Ramos (cell line): ENCODE data around the gene PMS2.
"Not testable (repeated sequence)": the region's sequence is repeated elsewhere in the genome, so short reads cannot be mapped to it uniquely, and the experiment has no call there.

ENCODE experiments used
- in situ Hi-C: fragments of 300-500 bp; cut with MboI; formaldehyde crosslinking; loops from one replicate; pipeline ENCODE4 v1.14.3; 2022; ENCODE audit warnings: low sequenced_read_pairs; ENCODE audit not compliant: unreplicated experiment

The PMS2 gene, protein sequence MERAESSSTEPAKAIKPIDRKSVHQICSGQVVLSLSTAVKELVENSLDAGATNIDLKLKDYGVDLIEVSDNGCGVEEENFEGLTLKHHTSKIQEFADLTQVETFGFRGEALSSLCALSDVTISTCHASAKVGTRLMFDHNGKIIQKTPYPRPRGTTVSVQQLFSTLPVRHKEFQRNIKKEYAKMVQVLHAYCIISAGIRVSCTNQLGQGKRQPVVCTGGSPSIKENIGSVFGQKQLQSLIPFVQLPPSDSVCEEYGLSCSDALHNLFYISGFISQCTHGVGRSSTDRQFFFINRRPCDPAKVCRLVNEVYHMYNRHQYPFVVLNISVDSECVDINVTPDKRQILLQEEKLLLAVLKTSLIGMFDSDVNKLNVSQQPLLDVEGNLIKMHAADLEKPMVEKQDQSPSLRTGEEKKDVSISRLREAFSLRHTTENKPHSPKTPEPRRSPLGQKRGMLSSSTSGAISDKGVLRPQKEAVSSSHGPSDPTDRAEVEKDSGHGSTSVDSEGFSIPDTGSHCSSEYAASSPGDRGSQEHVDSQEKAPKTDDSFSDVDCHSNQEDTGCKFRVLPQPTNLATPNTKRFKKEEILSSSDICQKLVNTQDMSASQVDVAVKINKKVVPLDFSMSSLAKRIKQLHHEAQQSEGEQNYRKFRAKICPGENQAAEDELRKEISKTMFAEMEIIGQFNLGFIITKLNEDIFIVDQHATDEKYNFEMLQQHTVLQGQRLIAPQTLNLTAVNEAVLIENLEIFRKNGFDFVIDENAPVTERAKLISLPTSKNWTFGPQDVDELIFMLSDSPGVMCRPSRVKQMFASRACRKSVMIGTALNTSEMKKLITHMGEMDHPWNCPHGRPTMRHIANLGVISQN

GRCh38 chr7:6008668-6009611 is at the start of gene PMS2, which contains the start of gene AIMP2:
Gene PMS2, minus strand, starts transcription at chr7:6009049. Its CDS starts 30 bp downstream, at chr7:6009019.
Gene AIMP2, plus strand, starts transcription at chr7:6009272. Its CDS starts 92 bp downstream, at chr7:6009364.
- in situ Hi-C loops = no loop called here

DNA sequence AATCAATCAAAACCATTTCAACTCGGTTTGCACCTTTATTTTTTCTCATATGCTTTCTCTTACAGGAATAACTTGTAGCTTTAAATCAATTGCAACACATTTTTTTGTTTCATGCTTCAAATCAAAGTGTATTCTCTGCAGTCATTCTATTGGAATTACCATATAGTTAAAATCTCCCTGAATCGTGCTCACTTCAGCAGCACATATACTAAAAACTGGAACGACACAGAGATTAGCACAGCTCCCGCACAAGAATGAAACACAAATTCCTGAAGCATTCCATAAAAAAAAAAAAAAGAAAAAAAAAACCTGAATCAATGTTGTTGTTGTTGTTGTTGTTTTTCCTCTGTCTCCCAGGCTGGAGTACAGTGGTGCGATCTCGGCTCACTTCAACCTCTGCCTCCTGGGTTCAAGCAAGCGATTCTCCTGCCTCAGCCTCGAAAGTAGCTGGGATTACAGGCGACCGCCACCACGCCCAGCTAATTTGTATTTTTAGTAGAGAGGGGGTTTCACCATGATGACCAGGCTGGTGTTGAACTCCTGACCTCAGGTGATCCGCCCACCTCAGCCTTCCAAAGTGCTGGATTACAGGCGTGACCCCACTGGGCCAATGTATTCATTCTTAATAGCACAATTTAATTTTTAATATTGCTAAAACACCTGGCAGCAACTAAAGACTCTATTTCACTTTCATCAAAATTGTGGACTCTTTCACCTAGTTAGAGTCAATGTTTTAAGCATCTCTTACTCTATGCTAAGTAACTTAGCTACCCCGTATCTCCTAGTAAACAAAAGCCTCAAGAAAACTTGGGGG is 48.7 kb upstream of the PMS2 start:
- in situ Hi-C loops = no loop called here

GRCh38 chr7:6056616-6057015 is 47.8 kb upstream of the PMS2 start:
- in situ Hi-C loops = no loop called here

DNA sequence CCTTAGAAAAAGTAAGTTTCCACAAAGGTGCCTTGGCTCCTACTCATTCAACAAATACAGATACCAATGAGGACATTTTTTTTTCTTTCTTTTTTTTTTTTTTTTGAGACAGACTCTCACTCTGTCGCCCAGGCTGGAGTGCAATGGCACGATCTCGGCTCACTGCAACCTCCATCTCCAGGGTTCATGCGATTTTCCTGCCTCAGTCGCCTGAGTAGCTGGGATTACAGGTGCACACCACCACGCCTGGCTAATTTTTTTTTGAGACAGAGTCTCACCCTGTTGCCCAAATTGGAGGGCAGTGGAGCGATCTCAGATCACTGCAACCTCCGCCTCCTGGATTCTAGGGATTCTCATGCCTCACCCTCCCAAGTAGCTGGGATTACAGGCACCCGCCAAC is 42.3 kb upstream of the PMS2 start:
- in situ Hi-C loops = not testable (repeated sequence)

DNA sequence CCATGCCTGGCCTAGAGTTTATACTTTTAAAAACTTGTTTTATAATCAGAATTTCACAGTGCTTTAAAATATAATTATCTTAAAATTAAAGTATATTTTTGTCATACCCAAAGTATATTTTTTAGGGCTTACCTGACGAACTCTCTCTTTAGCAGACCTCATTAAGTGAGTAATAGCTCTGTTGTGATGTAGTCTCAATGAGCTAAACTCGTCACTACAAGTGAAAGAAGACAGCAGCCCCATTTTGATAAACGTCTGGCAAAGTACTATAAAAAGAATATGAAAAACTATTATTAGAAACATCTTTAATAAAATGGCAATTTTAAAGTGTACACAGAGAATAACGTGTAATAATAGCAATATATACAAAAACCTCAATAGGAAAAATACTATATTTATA is 40.9 kb upstream of the PMS2 start:
- in situ Hi-C loops = no loop called here

DNA sequence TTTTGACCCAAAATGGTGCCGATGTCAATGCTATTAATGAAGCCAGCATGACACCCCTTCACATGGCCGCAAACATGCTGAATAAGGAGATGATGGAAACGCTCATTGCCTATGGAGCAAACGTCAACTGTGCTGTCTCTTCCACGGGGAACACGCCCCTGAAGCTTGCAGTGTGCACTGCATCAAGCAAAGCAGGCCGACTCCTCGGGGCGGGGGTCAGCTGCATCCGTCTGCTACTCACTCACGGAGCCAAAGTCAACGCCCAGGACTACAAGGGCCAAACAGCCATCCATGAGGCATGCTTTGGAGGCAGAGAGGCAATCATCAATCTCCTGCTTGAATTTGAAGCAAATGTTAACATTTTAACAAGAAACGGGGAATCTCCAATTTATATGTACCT is 26.8 kb upstream of the PMS2 start:
- in situ Hi-C loops = no loop called here

GRCh38 chr7:6035165-6035564 is 26.3 kb upstream of the PMS2 start:
- in situ Hi-C loops = no loop called here

DNA sequence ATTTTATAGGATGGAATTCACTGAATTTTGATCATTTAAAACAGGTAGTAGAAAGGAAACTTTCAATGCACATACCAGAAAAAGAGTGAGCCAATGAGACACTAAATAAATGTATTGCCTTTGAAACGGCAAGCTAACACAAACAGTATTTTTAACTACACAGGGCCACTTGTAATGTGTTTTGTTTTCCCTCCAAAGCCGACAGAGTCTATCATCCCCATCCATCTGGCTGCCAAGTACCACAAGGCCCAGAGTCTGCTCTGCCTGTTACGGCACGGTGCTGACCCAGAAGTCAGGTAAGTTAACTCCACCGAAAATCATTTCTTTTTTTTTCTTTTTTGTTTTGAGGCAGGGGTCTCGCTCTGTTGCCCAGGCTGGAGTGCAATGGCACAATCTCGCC is 23.8 kb upstream of the PMS2 start:
- in situ Hi-C loops = no loop called here

DNA sequence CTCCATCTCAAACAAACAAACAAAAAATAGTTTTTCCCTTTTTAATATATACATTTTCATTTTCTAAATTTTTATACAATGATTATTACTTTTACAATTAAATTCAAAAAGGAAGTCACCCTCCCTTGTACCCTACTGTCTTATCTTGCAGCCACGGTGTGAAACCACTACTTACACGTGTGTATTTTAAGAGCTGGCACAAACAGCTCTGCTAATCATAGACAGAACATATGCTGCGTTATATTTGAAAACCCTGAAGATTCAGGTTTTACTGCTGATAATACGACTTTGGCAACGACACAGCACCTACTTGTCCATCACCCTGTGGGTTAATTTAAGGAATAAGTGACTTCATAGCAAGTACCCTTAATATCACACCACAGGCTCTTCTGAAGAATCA is 23.3 kb upstream of the PMS2 start:
- in situ Hi-C loops = no loop called here

GRCh38 chr7:6031567-6031966 is 22.7 kb upstream of the PMS2 start:
- in situ Hi-C loops = no loop called here

GRCh38 chr7:6030988-6031387 is 22.1 kb upstream of the PMS2 start, which contains the start of gene ANKRD61:
Gene ANKRD61, plus strand, starts transcription at chr7:6031376. Its CDS starts 0 bp downstream, at chr7:6031376.
- in situ Hi-C loops = no loop called here

GRCh38 chr7:6028563-6028962 is 19.7 kb upstream of the PMS2 start:
- in situ Hi-C loops = no loop called here

DNA sequence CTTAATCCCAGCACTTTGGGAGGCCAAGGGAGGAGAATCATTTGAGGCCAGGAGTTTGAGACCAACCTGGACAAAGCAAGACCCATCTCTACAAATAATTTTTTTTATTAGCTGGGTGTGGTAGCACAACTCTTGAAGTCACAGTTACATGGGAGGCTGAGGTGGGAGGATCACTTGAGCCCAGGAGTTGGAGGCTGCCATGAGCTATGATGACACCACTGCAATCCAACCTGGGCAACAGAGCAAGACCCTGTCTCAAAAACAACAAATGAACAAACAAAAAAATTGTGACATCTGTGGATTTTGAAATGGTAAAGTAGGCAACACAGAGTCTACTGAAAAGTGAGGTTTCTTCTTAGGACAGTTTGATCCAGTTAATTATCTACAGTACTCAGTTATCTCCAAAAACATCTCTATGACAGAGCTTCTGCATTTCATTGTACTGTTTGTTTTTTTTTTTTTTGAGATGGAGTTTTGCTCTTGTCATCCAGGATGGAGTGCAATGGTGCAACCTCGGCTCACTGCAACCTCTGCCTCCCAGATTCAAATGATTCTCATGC is 19.0 kb upstream of the PMS2 start:
- in situ Hi-C loops = no loop called here

DNA sequence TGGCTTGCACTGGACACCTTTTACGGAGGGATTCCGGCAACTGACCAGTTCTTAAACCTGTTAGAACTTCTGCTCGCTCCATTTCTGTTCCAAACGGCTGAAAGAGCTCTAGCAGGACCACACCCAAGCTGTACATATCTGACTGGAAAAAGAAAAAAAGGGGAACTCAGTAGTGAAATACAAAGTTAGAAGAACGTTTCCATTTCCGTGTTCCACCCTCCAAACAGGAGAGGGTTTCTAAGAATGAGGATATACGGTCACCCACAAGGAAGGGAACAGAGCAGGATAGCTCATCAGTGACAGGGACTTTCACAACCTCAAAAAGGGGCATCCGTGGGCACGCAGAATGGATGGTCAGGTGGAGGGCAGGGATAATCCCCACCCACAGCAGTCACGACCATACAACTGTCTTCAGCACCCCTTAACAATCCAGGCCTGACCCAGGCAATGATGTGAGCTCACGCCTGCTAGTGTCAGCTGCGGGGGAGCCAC is 18.0 kb upstream of the PMS2 start:
- in situ Hi-C loops = no loop called here

- in situ Hi-C loops = no loop called here
Measured at GRCh38 chr7:6026011-6026819, 17.4 kb upstream of the PMS2 start.

DNA sequence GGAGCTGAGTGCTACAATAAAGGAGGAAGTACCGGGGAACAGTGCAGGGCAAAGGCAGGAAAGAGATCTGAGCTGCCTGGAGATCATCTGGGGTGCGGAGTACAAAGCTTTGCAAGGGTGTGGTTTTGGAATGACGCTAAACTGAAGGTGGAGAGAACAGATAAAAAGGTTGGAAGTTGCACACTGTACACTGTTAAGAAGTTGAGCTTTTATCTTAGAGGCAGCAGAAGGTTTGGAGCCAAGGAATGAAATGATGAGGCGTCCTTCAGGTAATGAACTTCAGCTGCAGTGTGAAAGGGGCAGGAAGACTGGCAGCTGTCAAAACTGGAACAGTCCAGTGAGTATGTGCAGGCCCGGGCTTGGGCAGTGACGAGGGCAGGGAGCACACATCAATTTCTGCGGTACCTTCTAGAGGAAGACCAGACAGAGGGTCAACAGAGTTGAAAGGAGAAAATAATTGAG is 15.2 kb upstream of the PMS2 start:
- in situ Hi-C loops = no loop called here

GRCh38 chr7:6022707-6023106 is 13.9 kb upstream of the PMS2 start:
- in situ Hi-C loops = no loop called here
